ENCODE results near the gene SLC6A9. TPM values are rescaled to one million over a fixed set of nuclear protein-coding genes. Genes with fewer than 3 reads are reported as not detected.

SLC6A9 gene
- total and polyA plus RNA-seq, 2 experiments from 2014 or later = 14.4 to 20.0 TPM

DNA sequence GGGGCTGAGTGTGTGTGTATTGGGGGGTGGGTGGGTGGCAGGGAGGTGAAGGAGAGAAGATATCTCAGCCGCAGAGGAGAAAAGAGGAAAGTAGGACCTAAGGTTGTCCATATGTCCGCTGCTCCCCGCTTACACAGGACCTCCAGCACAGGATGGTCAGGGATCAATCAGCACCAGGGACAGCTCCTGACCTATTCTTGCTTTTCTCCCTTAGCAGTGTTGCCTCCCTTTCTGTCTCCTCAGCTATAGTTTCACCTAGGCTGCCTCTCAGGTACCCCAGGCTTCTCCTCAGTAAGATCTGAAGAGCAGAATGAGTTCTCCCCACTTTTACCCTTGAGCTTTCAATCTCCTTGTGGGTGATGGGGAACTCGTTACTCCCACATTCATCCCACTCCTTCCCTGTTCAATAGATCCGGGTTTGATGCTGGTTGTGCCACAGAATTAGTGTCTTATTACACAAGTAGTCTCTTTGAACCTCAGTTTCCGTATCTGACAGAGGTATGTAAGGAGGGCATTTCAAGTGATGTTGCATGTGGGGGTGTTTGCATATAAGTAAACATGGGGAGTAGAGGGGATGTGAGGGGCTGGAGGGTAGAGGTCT, 62.8 kb downstream of the SLC6A9 start:
- TF ChIP-seq, protein P1, sequence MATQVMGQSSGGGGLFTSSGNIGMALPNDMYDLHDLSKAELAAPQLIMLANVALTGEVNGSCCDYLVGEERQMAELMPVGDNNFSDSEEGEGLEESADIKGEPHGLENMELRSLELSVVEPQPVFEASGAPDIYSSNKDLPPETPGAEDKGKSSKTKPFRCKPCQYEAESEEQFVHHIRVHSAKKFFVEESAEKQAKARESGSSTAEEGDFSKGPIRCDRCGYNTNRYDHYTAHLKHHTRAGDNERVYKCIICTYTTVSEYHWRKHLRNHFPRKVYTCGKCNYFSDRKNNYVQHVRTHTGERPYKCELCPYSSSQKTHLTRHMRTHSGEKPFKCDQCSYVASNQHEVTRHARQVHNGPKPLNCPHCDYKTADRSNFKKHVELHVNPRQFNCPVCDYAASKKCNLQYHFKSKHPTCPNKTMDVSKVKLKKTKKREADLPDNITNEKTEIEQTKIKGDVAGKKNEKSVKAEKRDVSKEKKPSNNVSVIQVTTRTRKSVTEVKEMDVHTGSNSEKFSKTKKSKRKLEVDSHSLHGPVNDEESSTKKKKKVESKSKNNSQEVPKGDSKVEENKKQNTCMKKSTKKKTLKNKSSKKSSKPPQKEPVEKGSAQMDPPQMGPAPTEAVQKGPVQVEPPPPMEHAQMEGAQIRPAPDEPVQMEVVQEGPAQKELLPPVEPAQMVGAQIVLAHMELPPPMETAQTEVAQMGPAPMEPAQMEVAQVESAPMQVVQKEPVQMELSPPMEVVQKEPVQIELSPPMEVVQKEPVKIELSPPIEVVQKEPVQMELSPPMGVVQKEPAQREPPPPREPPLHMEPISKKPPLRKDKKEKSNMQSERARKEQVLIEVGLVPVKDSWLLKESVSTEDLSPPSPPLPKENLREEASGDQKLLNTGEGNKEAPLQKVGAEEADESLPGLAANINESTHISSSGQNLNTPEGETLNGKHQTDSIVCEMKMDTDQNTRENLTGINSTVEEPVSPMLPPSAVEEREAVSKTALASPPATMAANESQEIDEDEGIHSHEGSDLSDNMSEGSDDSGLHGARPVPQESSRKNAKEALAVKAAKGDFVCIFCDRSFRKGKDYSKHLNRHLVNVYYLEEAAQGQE (IDR thresholded peaks at IDR 0.05; ENCODE audit: unreplicated experiment) = peak; percentile 92
- no peak for TF ChIP-seq STAT1 (IDR thresholded peaks at IDR 0.05; ENCODE audit: unreplicated experiment)
- H4K20me1 ChIP-seq (replicated peaks; ENCODE audit: insufficient read depth) = peaks cover 3% of the 10 kb centered on the region; the same call in 1 of the 2 replicates
- no peaks in the 10 kb centered on the region for H3K27me3 ChIP-seq (ENCODE audit: insufficient read depth)
- DNase-seq (ENCODE audit: low spot score) (peak; percentile 88), ATAC-seq (peak; percentile 33)
- peaks cover 5% of the 10 kb centered on the region for H3K27me3 Mint-ChIP-seq (ENCODE audit: insufficient read depth, low read depth, poor library complexity)
- H3K9me3 Mint-ChIP-seq = no peaks in the 10 kb centered on the region
- peak overlapping the region; percentile 25; the same call in 2 of the 3 replicates for H3K4me3 Mint-ChIP-seq
- H3F3A ChIP-seq (replicated peaks; ENCODE audit: low read depth) = no peaks in the 10 kb centered on the region; the same call in 1 of the 2 replicates
- H3K4me1 ChIP-seq (ENCODE audit: insufficient read depth) = peaks cover 11% of the 10 kb centered on the region; the same call in 1 of the 2 replicates
- no peak overlapping the region for H3K27ac Mint-ChIP-seq
- H3K4me1 Mint-ChIP-seq = peaks cover 9% of the 10 kb centered on the region
- H3K79me2 ChIP-seq (replicated peaks; ENCODE audit: insufficient read depth) = peaks cover 9% of the 10 kb centered on the region
- no peak overlapping the region for H3K27ac ChIP-seq (ENCODE audit: low read depth)
- peaks cover 31% of the 10 kb centered on the region for H3K36me3 Mint-ChIP-seq (ENCODE audit: low read depth)
- no peaks in the 10 kb centered on the region for H3K9me2 ChIP-seq (ENCODE audit: insufficient read depth)
- H3K4me3 ChIP-seq = no peak overlapping the region
- H2AFZ ChIP-seq = no peak overlapping the region
- H3K4me2 ChIP-seq = no peak overlapping the region
- H3K36me3 ChIP-seq (ENCODE audit: insufficient read depth) = no peaks in the 10 kb centered on the region

DNA sequence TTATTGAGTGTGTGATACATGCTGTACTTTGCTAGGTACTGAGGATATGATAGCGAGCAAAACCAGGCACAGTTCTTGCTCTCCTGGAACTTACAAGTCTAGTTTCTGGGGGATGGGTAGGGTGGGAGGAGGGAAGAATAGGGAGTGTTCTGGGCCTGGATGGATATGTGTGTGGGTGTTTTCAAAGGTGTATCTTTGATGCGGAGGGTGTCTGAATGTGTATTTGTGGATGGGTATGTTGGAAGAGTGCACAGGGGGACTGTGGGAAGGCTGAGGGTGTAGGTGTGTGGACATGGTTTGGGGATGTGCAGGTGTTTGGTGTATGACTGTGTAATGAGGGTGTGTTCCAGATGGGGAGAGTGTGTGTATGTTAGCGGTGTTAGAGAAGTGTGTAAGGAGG, 65.9 kb downstream of the SLC6A9 start:
- Histone ChIP-seq H3K79me2 (replicated peaks; ENCODE audit: insufficient read depth) (peaks cover 3% of the 10 kb centered on the region; the same call in 1 of the 2 replicates), H3K9me2 (ENCODE audit: insufficient read depth) (no peaks in the 10 kb centered on the region), H4K20me1 (replicated peaks; ENCODE audit: insufficient read depth) (no peaks in the 10 kb centered on the region; the same call in 1 of the 2 replicates), H3K36me3 (ENCODE audit: insufficient read depth) (no peaks in the 10 kb centered on the region), H3K27me3 (ENCODE audit: insufficient read depth) (no peaks in the 10 kb centered on the region), H2AFZ (no peak overlapping the region), H3K4me3 (no peak overlapping the region), H3K4me1 (ENCODE audit: insufficient read depth) (0 out of 2 replicates have a peak, but pooled peaks cover under 1% of the 10 kb centered on the region), H3F3A (replicated peaks; ENCODE audit: low read depth) (no peaks in the 10 kb centered on the region), H3K4me2 (no peak overlapping the region), H3K27ac (ENCODE audit: low read depth) (no peak overlapping the region)
- DNase-seq (ENCODE audit: low spot score) (no peak), ATAC-seq (no peak)
- peaks cover 4% of the 10 kb centered on the region; the same call in 2 of the 3 replicates for H3K36me3 Mint-ChIP-seq (ENCODE audit: low read depth)
- TF ChIP-seq ZNF114 (CRISPR knock-in tag; IDR thresholded peaks at IDR 0.05) (no peak), JUNB (IDR thresholded peaks at IDR 0.05; ENCODE audit: unreplicated experiment) (no peak), NANOG (IDR thresholded peaks at IDR 0.05; ENCODE audit: borderline replicate concordance) (no peak)
- TF ChIP-seq, protein P2, sequence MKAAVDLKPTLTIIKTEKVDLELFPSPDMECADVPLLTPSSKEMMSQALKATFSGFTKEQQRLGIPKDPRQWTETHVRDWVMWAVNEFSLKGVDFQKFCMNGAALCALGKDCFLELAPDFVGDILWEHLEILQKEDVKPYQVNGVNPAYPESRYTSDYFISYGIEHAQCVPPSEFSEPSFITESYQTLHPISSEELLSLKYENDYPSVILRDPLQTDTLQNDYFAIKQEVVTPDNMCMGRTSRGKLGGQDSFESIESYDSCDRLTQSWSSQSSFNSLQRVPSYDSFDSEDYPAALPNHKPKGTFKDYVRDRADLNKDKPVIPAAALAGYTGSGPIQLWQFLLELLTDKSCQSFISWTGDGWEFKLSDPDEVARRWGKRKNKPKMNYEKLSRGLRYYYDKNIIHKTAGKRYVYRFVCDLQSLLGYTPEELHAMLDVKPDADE (IDR thresholded peaks at IDR 0.05) = no peak
- peaks cover 3% of the 10 kb centered on the region for H3K27me3 Mint-ChIP-seq (ENCODE audit: insufficient read depth, low read depth, poor library complexity)
- no peak overlapping the region for H3K27ac Mint-ChIP-seq
- H3K4me3 Mint-ChIP-seq = no peak overlapping the region
- no peaks in the 10 kb centered on the region for H3K4me1 Mint-ChIP-seq
- no peaks in the 10 kb centered on the region for H3K9me3 Mint-ChIP-seq

Data from GM23338 (cell line).